ENCODE results near the gene COL27A1.
A peak's percentile ranks its signal among the peaks of the same experiment; 100 is the strongest.

COL27A1 gene

DNA sequence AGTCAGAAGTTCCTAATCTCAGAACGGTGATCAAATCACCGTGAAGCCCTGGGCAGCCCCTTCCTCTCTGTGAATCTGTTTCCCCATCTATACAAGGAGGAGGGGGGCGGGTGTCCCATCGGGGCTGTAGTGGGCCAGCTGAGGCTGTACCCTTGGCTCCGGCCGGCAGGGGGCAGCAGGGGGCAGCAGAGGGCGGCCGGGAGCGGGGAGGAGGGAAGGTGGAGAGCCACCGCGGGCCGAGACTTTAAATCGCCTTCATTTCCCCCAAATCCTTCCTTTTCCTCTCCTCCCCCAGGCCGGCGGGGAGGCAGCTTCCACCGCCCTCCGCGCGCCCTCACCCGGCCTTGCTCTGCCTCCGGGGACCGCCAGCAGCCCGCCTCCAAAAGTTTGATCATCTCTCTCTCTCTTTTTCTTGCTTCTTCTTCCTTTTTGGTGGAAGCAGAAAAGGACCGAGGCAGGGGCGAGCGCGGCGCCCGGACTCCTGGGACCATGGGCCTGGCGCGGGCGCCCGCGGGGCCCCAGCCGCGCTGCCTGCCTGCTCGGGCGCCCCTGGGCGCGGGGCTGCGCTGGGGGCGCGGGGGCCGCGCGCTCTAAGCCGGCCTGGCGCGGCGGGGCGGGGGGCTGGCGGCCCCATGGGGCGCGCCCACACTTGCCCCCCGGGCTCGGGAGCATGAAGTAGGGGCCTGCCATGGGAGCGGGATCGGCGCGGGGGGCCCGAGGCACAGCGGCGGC lies at the start of gene COL27A1:
COL27A1 (plus strand) TSS at position 275 of the 732 bp plus-strand sequence; CDS start at position 689, 414 bp downstream.
- DNase-seq (ENCODE audit: low read depth): peak; percentile 58

DNA sequence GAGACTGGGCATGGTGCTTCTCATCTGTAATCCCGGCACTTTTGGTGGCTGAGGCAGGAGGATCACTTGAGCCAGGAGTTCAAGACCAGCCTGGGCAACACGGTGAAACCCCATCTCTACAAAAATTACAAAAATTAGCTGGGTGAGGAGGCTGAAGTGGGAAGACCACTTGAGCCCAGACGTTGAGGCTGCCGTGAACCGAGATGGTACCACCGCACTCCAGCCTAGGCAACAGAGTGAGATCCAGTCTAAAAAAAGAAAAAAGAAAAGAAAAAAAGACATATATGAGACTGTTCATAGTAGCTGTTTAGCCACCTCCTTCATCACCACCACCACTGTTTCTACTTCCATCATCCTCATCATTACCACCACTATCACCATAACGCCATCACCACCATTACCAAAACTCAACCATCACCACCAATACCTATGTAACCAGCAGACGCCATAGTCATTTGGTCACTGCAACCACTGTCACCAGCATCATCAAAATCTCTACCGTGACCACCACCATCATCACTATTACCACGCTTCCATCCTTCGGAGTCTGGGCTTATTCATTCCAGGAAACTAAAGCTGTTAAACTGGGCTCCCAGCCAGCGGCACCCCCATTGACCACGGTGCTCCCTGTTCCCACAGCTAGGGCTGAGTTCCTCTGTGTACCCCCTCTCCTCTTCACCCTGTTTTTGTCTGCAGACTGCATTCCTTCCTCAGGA lies 47.9 kb upstream of the COL27A1 start:
- no peak for DNase-seq (ENCODE audit: low read depth)

DNA sequence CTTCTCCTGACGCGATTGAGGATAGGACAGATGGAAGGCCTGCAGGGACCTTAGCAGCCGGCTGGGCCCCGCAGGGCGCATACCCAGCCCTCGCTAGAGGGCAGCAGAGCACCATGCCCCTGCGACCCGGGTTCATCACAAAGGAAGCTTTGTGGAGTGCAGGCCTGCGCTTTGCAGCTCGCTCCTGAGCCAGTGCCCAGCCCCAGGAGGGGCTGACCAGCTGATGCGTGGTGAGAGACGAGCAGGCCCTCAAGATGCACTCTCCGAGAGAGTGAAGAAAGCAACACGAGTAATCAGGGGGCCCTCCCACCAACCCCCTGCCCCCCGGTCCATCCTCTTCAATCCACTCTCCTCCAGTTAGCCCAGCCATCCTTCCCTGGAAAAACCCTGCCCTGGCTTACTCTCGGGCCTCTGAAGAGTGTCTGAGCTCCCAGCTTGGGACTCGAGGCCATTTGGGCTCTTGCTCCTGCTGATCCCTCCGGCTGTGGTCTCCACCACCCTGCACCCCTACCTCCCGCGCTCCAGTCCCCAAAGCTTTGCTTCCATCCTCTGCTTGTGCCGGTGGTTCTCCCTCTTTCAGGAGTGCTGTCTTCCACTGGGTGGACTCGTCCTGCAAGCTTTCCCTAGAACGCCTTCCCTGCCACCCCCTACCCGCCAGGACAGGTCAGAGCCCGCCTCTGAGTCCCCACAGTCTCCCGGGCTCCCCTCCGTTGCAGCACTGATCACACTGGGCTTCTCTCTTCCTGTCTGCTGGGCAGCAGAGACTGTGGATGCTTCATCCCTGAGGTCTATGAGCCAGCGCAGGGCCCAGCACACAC lies 47.1 kb upstream of the COL27A1 start:
- peak; percentile 36 for DNase-seq (ENCODE audit: low read depth)

GRCh38 chr9:114109124-114109523 lies 46.2 kb upstream of the COL27A1 start:
- DNase-seq (ENCODE audit: low read depth): no peak

- peak; percentile 61 for DNase-seq (ENCODE audit: low read depth)
Measured at GRCh38 chr9:114110180-114110579, 45.2 kb upstream of the COL27A1 start.

DNA sequence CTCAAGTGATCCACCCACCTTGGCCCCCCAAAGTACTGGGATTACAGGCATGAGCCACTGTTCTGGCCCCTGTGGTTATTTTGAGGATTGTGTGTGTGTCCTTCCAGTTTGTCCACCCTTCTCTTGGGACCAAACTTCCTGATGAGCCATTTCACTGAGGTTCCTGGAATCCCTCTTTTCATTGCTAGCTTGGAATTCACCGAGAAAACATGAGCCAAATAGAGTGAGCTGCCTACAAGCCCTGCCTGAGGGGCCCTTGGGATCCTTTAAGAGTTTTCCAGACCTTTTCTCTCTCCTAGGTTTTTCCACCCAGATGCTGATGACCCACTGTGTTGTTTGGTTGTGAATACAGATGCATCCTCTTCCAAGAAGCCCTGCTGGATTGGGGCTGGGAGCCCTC lies 43.0 kb upstream of the COL27A1 start:
- no peak for DNase-seq (ENCODE audit: low read depth)

GRCh38 chr9:114112778-114113584 lies 42.4 kb upstream of the COL27A1 start:
- DNase-seq (ENCODE audit: low read depth): peak; percentile 33

DNA sequence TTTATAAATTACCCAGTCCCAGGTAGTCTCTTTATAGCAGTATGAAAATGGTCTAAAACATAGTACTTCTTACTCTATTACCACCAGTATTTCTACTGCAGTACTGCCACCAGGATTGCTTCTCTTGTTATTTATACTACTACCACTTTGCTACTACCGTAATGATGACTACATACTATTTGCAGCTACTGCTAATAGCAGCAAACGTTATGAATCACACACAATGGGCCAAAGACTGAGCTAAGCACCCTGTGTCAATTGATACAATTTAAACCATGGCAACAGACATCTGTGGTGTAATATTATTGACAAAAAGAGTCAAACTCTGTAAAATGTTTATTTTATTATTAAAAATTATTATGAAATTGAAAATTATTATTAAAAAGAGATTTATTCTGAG lies 41.0 kb upstream of the COL27A1 start:
- no peak for DNase-seq (ENCODE audit: low read depth)

- DNase-seq (ENCODE audit: low read depth): no peak
Measured at GRCh38 chr9:114115654-114116125, 39.6 kb upstream of the COL27A1 start.

DNA sequence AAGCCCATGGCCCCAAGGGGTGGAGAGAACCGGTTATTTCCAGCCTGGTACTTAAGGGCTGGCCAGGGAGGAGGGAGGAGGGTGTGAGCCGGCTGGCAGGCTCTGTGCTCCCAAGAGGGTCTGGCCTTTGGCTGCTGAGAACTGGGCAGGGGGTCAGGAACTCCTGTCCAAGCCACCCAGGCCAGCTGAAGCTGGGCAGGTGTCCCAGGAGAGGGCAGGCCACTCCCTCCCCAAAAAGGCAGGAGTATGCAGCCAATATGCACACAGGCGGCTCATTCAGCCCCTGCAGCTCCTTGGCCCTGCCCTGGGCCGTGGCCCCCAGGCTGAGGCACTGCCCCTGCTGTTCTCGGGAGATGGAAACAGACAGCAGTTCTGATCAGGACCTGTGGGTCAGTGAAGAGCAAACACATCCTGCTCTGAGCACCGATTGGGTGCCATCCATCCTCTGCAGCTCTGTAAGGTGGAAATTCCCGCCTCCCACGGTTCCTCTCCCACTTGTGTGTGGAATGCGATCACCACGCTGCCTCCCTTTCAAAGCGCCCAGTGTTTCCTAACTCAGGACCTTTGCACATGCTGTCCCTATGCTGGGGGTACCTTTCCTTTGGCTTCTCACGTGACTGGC lies 39.1 kb upstream of the COL27A1 start:
- no peak for DNase-seq (ENCODE audit: low read depth)

DNA sequence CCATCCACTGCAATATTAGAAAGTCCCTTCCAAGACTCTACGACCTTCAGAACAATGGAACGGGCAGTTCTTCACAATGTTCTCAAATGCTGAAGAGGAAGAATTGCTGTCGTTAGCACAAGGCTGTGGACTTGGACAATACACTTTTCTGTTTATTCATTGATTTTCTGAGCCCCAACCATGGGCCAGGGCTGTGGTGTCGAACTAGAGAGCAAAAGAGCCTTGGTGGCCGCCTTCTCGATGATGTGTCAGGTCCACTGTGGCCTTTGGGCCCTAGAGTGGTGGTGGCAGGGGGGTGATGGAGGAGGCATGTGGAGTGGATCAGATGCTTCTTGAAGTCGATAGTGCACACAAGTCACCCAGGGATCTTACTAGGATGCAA lies 37.7 kb upstream of the COL27A1 start:
- no peak for DNase-seq (ENCODE audit: low read depth)

- no peak for DNase-seq (ENCODE audit: low read depth)
Measured at GRCh38 chr9:114117996-114118830, 37.1 kb upstream of the COL27A1 start.

DNA sequence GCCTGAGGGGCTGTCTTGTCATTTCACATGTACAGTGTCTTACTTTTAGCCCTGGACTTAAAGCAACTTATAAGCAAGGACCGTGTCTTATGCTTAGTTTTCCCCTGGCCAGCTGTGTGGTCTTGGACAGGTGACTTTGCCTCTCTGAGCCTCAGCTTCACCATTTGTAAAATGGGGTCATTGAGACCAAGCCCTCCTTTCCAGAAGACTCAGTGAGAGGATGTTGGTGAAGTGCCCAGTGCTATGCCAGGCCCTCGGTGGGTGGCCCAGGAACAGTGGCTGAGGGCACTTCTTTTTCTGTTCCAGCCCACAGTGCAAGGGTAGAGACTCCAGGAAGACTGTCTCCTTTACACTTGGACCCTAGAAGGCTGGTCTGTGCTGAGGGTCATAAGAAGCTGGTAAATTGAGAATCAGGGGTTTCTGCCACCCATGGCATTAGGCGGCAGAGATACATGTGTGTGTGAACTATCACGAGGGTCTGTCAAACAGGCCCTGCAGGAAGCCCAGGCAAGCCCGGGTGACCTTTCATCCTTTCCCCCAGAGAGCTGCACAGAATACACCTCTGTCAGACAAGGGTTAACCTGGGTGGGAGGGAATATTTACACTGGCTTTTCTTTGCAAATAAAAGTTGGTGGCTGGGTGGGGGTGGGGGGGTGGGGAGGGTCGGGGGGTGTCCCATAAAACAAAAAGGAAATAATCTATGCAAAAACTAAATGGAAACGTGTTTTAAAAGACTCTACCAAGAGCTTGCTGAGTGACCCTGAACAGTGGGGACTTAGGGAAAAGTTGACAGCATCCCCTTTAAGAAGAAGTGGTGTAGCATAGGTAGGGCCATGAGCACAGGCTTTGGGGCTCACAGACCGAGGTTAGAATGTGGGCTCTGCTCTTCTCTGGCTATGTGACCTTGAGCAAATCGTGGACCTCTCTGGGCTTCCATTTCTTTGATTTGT lies 35.8 kb upstream of the COL27A1 start:
- DNase-seq (ENCODE audit: low read depth): no peak

DNA sequence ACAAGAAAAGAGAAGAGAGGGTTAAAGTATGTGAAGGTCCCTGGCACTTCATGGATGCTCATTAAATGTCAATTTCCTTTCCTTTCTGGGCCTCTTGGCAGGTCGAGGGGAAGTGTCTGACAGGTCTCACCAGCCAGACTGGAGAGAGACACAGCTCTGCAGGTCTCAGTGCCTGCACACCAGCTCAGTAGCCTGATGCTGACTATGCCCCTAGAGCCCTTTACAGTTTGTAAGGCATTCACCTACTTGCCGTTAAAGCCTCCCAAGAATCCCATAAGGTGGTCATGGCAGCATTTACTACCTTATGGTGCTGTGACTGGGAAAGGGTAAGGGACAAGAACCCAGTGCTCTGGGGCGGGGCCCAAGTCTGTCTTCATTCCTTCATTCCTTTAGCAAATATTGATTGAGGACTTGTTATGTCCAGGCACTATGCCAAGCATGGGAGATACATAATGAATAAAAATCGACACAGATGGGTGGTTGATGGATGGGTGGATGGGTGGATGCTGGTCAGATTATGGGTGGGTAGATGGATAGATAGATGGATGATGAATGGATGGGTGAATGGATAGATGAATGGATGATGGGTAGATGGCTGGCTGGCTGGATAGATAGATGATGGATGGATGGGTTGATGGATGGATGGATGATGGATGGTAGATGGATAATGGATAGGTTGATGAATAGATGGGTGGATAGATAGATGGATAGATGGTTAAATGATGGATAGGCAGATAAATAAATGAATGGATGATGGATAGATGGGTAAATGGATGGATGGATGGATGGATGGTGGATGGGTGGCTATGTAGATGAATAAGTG lies 34.9 kb upstream of the COL27A1 start:
- no peak for DNase-seq (ENCODE audit: low read depth)

DNA sequence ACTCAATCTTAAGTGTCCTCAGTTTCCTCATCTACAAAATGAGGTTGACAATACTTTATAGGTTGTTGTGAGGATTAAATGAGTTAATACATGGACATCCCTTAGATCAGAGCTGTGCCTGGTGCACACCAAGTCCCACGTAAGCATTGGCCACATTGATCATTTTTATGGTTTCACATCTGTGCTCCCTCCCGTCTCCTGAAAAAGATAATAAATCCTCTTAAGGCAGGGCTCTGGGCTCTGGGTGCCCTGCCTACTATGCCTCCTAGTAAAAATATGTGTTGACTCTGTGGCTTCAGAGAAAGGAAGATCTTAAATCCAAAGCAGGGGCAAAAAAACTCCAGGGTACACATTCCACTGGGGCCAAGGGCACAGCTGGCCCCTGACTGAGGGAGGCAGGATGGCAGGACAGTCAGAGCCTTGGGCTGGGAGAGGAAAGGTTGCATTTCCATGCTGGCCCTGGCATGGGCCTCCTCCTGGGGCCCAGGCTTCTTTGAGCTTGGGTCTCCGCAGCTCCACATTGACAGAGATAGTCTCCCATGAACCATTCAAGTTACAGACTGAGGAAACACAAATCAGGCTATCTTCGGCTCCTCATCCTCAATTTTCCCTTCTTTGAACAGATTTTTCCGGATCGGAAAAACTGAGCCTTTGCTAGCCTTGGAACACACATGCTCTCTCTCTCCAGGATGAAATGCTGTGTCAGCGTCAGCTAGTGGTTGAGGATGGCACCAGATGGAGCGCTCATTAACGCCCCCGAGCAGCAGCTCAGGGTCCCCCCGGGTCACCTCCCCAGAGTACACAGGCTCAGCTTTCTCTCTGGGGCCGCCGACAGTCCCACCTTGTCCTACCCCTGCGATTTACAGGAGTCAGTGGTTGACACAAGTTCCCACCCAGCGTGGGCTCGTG lies 33.9 kb upstream of the COL27A1 start:
- no peak for DNase-seq (ENCODE audit: low read depth)

DNA sequence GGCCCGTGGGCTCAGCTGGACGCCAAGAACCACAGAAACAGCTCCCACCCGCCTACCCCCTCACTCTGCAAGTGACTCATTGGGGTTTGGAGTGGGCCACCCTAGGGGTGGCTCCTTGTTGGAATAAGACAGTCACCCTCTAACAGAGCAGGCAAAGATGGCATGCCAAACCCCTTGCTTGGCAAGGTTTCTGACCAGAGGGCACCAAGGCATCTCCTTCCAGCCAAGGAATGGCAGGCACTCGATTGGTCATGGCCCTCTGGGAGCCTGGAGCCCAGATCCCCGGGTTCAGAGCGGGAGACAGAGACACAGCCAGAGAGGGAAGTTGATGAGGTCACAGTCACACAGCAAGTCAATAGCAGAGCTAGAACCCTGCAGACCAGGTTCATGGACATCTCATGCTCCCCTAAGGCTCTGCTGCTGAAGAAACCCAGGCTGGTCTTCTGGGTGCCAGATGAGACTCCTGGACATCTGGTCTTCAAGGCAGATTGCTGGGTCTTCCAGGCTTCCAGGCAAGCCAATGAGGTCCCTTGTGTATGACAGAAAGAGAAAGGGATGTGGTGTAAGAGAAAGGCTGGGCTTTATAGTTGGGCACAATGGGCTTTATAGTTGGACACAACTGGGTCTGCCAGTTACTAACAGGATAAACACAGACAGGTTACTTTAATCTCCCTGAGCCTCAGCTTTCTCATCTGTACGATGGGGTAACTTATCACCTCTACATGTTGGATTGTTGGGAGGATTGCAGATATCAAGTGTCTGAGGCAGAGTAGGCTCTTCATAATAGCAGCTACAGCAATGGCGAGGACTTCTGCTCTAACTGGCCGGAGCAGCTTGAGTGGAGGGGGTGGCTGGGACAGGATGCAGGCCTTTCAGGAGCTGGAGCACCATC lies 33.0 kb upstream of the COL27A1 start:
- DNase-seq (ENCODE audit: low read depth): no peak

Data from GM04504 (cell line).